HepG2 (cell line): Measurements from ENCODE around the gene TFAM. TPM values are rescaled to one million over a fixed set of nuclear protein-coding genes. Genes with fewer than 3 reads are reported as not detected.

Source experiments
- ARNTL ChIP-seq: sonication (generic); formaldehyde crosslinking; IDR thresholded peaks from 2 replicates; pipeline ENCODE4 v1.4.0; 2020; ENCODE audit warnings: mild to moderate bottlenecking, missing genetic modification reagents
- ATM ChIP-seq: fragments of 450-650 bp; IDR thresholded peaks from 2 replicates; pipeline ENCODE4 v1.7.1; 2017; ENCODE audit warnings: mild to moderate bottlenecking, borderline replicate concordance
- GABPB1 ChIP-seq: IDR thresholded peaks from 2 replicates; pipeline ENCODE4 v1.6.1; 2016; ENCODE audit warnings: mild to moderate bottlenecking, missing genetic modification reagents, moderate library complexity, missing compliant biosample characterization
- KAT7 ChIP-seq: IDR thresholded peaks from 2 replicates; pipeline ENCODE4 v1.6.1; 2018; ENCODE audit warnings: borderline replicate concordance, missing compliant biosample characterization
- KDM3A ChIP-seq: IDR thresholded peaks from 2 replicates; pipeline ENCODE4 v1.6.1; 2018; ENCODE audit warnings: low read depth, missing compliant biosample characterization
- KDM6A ChIP-seq: IDR thresholded peaks from 2 replicates; pipeline ENCODE4 v1.6.1; 2016; ENCODE audit warnings: low read depth
- NCOR1 ChIP-seq: fragments of 200-600 bp; sonication (generic); IDR thresholded peaks from 2 replicates; pipeline ENCODE4 v1.7.0; 2017; ENCODE audit warnings: antibody characterized with exemption, low read length, borderline replicate concordance
- NFKB2 ChIP-seq: sonication (generic); formaldehyde crosslinking; IDR thresholded peaks from 2 replicates; pipeline ENCODE4 v1.4.0; 2020; ENCODE audit warnings: missing genetic modification reagents, borderline replicate concordance
- PPARG ChIP-seq: conservative IDR thresholded peaks from 2 replicates; pipeline ENCODE4 v1.6.1; 2016; ENCODE audit warnings: missing biosample characterization, missing genetic modification reagents
- SP2 ChIP-seq: sonication (generic); formaldehyde crosslinking; IDR thresholded peaks from 2 replicates; pipeline ENCODE4 v1.5.1; 2020; ENCODE audit warnings: mild to moderate bottlenecking, missing genetic modification reagents
- SRSF1 ChIP-seq: fragments of 200-400 bp; formaldehyde crosslinking; optimal IDR thresholded peaks from 2 replicates; pipeline ENCODE3; 2017; ENCODE audit warnings: mild to moderate bottlenecking, low read depth, low read length, moderate library complexity
- TCF7L2 ChIP-seq: IDR thresholded peaks from 2 replicates; pipeline ENCODE4 v1.6.1; 2011; ENCODE audit warnings: mild to moderate bottlenecking, low read depth, low read length, moderate library complexity
- THAP11 ChIP-seq: IDR thresholded peaks from 2 replicates; pipeline ENCODE4 v1.6.1; 2016; ENCODE audit warnings: missing biosample characterization, missing genetic modification reagents
- TMF1 ChIP-seq: sonication (generic); formaldehyde crosslinking; IDR thresholded peaks from 2 replicates; pipeline ENCODE4 v1.8.1; 2022; ENCODE audit warnings: low read depth, missing genetic modification reagents
- WIZ ChIP-seq: sonication (generic); formaldehyde crosslinking; IDR thresholded peaks from 2 replicates; pipeline ENCODE4 v1.5.1; 2020; ENCODE audit warnings: mild to moderate bottlenecking, missing genetic modification reagents
- ZFP36L2 ChIP-seq: sonication (generic); formaldehyde crosslinking; IDR thresholded peaks from 2 replicates; pipeline ENCODE4 v1.4.0; 2020; ENCODE audit warnings: missing genetic modification reagents
- ZNF142 ChIP-seq: sonication (generic); formaldehyde crosslinking; IDR thresholded peaks from 2 replicates; pipeline ENCODE4 v1.4.0; 2020; ENCODE audit warnings: missing genetic modification reagents
- ZNF33A ChIP-seq: sonication (generic); formaldehyde crosslinking; IDR thresholded peaks from 2 replicates; pipeline ENCODE4 v1.5.1; 2020; ENCODE audit warnings: missing genetic modification reagents, mild to moderate bottlenecking, moderate library complexity, borderline replicate concordance
- ZNF614 ChIP-seq: IDR thresholded peaks from 2 replicates; pipeline ENCODE4 v1.6.1; 2018; ENCODE audit warnings: missing biosample characterization, missing genetic modification reagents, inconsistent platforms, borderline replicate concordance
- ZNF883 ChIP-seq: sonication (generic); formaldehyde crosslinking; IDR thresholded peaks from 2 replicates; pipeline ENCODE4 v1.5.1; 2020; ENCODE audit warnings: mild to moderate bottlenecking, missing genetic modification reagents; ENCODE audit errors: not compliant biosample characterization
- ZSCAN30 ChIP-seq: sonication (generic); formaldehyde crosslinking; IDR thresholded peaks from 2 replicates; pipeline ENCODE4 v1.5.0; 2020; ENCODE audit warnings: mild to moderate bottlenecking, missing genetic modification reagents
- polyA plus RNA-seq, 8 experiments: library from polyadenylated mRNA; depleted of rRNA in 3 of 8; stranded (reverse) in 7 of 8; unstranded in 1 of 8; fragments of >200 nt; fragmentation: Illumina TruSeq in 4 of 8; extraction: Trizol in 4 of 8; gene quantifications; 2 replicates each; pipeline versions ENCODE4 v1.2.1 to v1.2.3, GENCODE V29; 2011 to 2016; ENCODE audit warnings: low read depth in 4 of 8, missing spikeins in 1 of 8, mixed read lengths in 1 of 8; ENCODE audit not compliant: insufficient read depth in 1 of 8
- total RNA-seq, 5 experiments: library from RNA; depleted of rRNA; stranded (reverse); fragments of >200 nt; fragmentation: Illumina TruSeq; extraction: Trizol; gene quantifications; 2 replicates each; pipeline ENCODE4 v1.2.3, GENCODE V29; 2016; ENCODE audit warnings: low read depth in 1 of 5
- TF ChIP-seq, protein P1 (sequence below): fragments of 450-650 bp; IDR thresholded peaks from 2 replicates; pipeline ENCODE4 v1.6.1; 2017

The TFAM gene
- total and polyA plus RNA-seq, 2 of the 13 experiments (the other 11 are each of a cell fraction or from before 2014, with no cell fraction given) = 18.4 to 125 TPM

DNA sequence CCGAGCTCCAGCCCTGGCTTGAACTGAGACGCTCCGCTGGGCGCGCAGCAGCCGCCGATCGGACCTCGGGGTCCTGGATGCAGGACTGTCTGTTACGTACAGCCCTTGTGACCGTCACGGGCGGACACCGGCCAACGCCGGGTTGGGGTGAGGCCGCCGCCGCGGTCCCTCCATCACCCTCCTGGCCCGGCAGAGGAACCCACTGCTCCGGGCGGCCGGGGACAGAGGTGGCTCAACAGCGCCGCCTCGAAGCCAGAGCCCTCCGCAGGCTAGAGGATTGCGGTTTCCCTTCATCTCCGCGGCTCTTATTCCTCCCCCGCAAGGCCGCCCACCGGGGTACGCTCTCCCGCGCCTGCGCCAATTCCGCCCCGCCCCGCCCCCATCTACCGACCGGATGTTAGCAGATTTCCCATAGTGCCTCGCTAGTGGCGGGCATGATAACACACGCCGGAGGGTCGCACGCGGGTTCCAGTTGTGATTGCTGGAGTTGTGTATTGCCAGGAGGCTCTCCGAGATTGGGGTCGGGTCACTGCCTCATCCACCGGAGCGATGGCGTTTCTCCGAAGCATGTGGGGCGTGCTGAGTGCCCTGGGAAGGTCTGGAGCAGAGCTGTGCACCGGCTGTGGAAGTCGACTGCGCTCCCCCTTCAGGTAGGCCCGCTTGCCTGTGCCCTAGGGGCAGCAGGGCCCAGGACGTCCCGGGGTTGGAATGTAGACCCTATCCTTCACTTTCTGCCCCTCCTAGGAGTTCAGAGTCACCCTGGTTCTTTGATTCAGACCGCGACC is at the start of gene TFAM (continued):
- TF ChIP-seq GABPB1 (peak; percentile 96), ZSCAN30 (CRISPR knock-in tag) (no peak), TMF1 (CRISPR knock-in tag) (peak; percentile 87; the same call in 1 of the 2 replicates), ZNF33A (no peak; the same call in 1 of the 2 replicates), ATM (no peak), SRSF1 (peak; percentile 26), THAP11 (CRISPR knock-in tag) (peak; percentile 89), NFKB2 (CRISPR knock-in tag) (peak; percentile 92), ARNTL (CRISPR knock-in tag) (0 out of 2 replicates have a peak, but pooled peaks have one; percentile 37), TCF7L2 (no peak), SP2 (peak; percentile 38; the same call in 1 of the 2 replicates), KDM6A (no peak), ZNF614 (CRISPR knock-in tag) (peak; percentile 77; the same call in 1 of the 2 replicates), ZNF142 (CRISPR knock-in tag) (0 out of 2 replicates have a peak, but pooled peaks have one; percentile 18), WIZ (CRISPR knock-in tag) (peak; percentile 84; the same call in 1 of the 2 replicates), PPARG (CRISPR knock-in tag) (peak; percentile 19; the same call in 1 of the 2 replicates), KAT7 (CRISPR knock-in tag) (peak; percentile 68; the same call in 1 of the 2 replicates), ZFP36L2 (CRISPR knock-in tag) (no peak), NCOR1 (no peak), KDM3A (peak; percentile 14; the same call in 1 of the 2 replicates), ZNF883 (CRISPR knock-in tag) (peak; percentile 78)
- TF ChIP-seq, protein P1, sequence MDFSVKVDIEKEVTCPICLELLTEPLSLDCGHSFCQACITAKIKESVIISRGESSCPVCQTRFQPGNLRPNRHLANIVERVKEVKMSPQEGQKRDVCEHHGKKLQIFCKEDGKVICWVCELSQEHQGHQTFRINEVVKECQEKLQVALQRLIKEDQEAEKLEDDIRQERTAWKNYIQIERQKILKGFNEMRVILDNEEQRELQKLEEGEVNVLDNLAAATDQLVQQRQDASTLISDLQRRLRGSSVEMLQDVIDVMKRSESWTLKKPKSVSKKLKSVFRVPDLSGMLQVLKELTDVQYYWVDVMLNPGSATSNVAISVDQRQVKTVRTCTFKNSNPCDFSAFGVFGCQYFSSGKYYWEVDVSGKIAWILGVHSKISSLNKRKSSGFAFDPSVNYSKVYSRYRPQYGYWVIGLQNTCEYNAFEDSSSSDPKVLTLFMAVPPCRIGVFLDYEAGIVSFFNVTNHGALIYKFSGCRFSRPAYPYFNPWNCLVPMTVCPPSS = no peak
